GM15510 (cell line): ENCODE data around the gene ZDBF2.

ENCODE experiments used
- POLR2A ChIP-seq: IDR thresholded peaks from 3 replicates; pipeline ENCODE4 v1.6.1; 2011; ENCODE audit warnings: borderline replicate concordance; ENCODE audit not compliant: insufficient read length; ENCODE audit errors: extremely low read depth

ZDBF2 gene

GRCh38 chr2:206276169-206276942, 1.9 kb downstream of the ZDBF2 start:
- no peak for TF ChIP-seq POLR2A

GRCh38 chr2:206277503-206277902, 3.0 kb downstream of the ZDBF2 start:
- TF ChIP-seq POLR2A: no peak

- no peak for TF ChIP-seq POLR2A
These were observed 8.3 kb downstream of the ZDBF2 start for GRCh38 chr2:206282746-206283145.

GRCh38 chr2:206287197-206287596, 12.7 kb downstream of the ZDBF2 start:
- no peak for TF ChIP-seq POLR2A

- TF ChIP-seq POLR2A: no peak
These were observed 14.9 kb downstream of the ZDBF2 start for GRCh38 chr2:206289391-206289790.

GRCh38 chr2:206296128-206296527, 21.7 kb downstream of the ZDBF2 start:
- no peak for TF ChIP-seq POLR2A

GRCh38 chr2:206305523-206306245, 31.2 kb downstream of the ZDBF2 start:
- no peak for TF ChIP-seq POLR2A

GRCh38 chr2:206311026-206311425, 36.6 kb downstream of the ZDBF2 start:
- no peak for TF ChIP-seq POLR2A

- no peak for TF ChIP-seq POLR2A
These were observed 41.7 kb downstream of the ZDBF2 start for GRCh38 chr2:206316141-206316540.

GRCh38 chr2:206323033-206323432, 48.6 kb downstream of the ZDBF2 start:
- TF ChIP-seq POLR2A: no peak

- TF ChIP-seq POLR2A: no peak
These were observed 49.0 kb downstream of the ZDBF2 start for GRCh38 chr2:206323486-206323885.

GRCh38 chr2:206324869-206325268, 50.4 kb downstream of the ZDBF2 start:
- TF ChIP-seq POLR2A: no peak

GRCh38 chr2:206328974-206329373, 54.5 kb downstream of the ZDBF2 start:
- TF ChIP-seq POLR2A: no peak

GRCh38 chr2:206336861-206337260, 62.4 kb downstream of the ZDBF2 start:
- no peak for TF ChIP-seq POLR2A

- TF ChIP-seq POLR2A: no peak
These were observed 63.5 kb downstream of the ZDBF2 start for GRCh38 chr2:206337956-206338355.

- no peak for TF ChIP-seq POLR2A
These were observed 66.9 kb downstream of the ZDBF2 start for GRCh38 chr2:206341396-206341795.
